Activated CD4-positive, alpha-beta T cell treated with anti-CD3 and anti-CD28 coated beads, Interleukin-2, amount 50 U/mL, for 1 hour (primary cell): Measurements from ENCODE around the gene ALG13.
"Not testable (repeated sequence)": the region's sequence is repeated elsewhere in the genome, so short reads cannot be mapped to it uniquely, and the experiment has no call there.

Source experiments
- DNase-seq: peaks from one replicate; pipeline ENCODE4 v3.0.0-alpha.2; 2020

ALG13 gene

DNA sequence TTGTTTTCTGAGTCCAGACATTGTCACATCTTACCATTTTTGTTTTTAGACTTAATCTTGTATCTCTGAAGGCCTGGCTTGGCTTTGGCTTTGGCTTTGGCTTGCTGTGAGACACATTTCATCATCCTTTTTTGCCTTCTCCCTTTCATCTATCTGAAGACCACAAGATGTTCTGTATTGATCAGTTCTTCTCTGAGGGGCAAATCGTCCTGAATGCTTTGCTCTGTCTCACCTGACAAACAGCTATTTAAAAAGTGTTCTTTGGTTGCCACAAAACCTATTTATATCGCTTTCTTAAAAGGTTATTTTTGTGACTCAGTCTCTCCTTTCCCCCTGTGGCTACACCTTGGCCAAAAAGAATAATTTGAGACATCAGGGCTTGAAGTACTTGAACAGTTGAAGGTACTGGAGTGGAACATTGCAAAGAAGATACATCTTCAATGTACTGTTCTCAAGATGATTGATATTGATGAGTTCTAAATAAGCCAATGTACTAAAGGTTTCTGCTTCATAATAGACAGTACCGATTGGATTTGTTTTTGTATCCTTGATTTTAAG, 80.7 kb downstream of the ALG13 start:
- DNase-seq, result no peak

DNA sequence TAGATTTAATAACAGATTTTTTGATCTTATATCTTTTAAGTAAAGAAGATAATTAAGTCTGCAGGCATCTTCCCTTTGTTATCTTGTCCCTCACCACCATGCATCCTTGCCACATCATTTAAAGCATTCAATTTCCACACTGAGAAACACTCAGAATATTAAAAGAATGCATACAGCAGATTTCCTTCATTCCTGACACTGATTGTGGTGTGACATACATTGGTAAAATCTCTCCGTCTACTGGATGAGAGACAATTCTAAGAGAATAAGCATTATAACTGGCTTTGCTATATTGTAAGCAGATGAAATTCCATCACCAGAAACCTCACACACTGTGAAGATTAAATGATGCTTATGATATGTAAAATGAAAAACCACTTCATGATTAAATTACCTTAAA, 97.6 kb downstream of the ALG13 start:
- no peak for DNase-seq

DNA sequence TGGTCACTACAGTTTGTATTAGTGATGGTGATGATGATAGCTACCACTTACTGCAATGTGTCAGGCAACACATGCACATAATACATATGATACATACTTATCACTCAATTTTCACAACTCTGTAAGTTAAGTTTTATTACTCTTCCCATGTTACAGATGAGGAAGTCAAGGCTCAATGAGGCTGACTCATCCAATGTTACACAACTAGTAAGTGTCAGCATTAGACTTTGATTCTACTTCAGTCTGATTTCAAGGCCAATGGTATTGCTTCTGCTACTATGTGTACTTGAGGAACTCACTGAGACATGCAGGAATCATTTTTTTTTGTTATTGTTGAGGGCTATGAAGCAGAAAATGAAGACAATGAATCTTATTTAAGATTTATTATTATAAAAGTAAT, 98.6 kb downstream of the ALG13 start:
- no peak for DNase-seq

DNA sequence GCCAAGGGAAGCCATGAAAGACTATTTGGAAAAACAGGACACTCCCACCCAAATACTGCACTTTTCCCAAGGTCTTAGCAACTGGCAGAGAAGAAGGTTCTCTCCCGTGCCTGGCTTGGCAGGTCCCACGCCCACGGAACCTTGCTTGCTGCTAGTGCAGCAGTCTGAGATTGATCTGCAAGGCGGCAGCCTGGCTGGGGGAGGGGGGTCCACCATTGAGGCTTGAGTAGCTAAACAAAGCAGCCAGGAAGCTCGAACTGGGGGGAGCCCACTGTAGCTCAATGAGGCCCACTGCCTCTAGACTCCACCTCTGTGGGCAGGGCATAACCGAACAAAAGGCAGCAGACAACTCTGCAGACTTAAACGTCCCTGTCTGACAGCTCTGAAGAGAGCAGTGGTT, 103.7 kb downstream of the ALG13 start:
- DNase-seq, result no peak

- DNase-seq, result not testable (repeated sequence)
These were observed 109.1 kb downstream of the ALG13 start for GRCh38 chrX:111790054-111790453.
